Mucosa of rectum (tissue), 2 donors: Measurements from ENCODE around the gene PHKA1.
"Not testable (repeated sequence)": the region's sequence is repeated elsewhere in the genome, so short reads cannot be mapped to it uniquely, and the experiment has no call there.

Source experiments
- H3K27ac ChIP-seq, 2 donors: one replicate each; pipeline ENCODE4 v1.7.0; 2013; ENCODE audit warnings: inconsistent platforms in 2 of 2, low read depth in 2 of 2, low read length in 2 of 2
- H3K27me3 ChIP-seq, 2 donors: one replicate each; pipeline ENCODE4 v1.7.0; 2013; ENCODE audit warnings: low read length in 2 of 2; ENCODE audit not compliant: control insufficient read depth in 2 of 2, insufficient read depth in 2 of 2
- H3K36me3 ChIP-seq, 2 donors: one replicate each; pipeline ENCODE4 v1.7.0; 2013; ENCODE audit warnings: low read length in 2 of 2; ENCODE audit not compliant: control insufficient read depth in 2 of 2, insufficient read depth in 2 of 2
- H3K4me1 ChIP-seq, 2 donors: one replicate each; pipeline ENCODE4 v1.7.0; 2013; ENCODE audit warnings: low read length in 2 of 2, mild to moderate bottlenecking in 1 of 2; ENCODE audit not compliant: control insufficient read depth in 2 of 2, insufficient read depth in 2 of 2
- H3K4me3 ChIP-seq, 2 donors: one replicate each; pipeline ENCODE4 v1.7.0; 2013; ENCODE audit warnings: low read length in 2 of 2
- H3K9ac ChIP-seq, 2 donors: one replicate each; pipeline ENCODE4 v1.7.0; 2013; ENCODE audit warnings: low read length in 2 of 2, low read depth in 1 of 2, mild to moderate bottlenecking in 1 of 2
- H3K9me3 ChIP-seq, 2 donors: one replicate each; pipeline ENCODE4 v1.7.0; 2013; ENCODE audit warnings: low read length in 2 of 2; ENCODE audit not compliant: control insufficient read depth in 2 of 2
- donor health status: healthy.
- donor health status: Normal muscosa, but diverticular disease.

PHKA1 gene

GRCh38 chrX:72713599-72714477 lies at the start of gene PHKA1:
Gene PHKA1, minus strand, starts transcription at chrX:72714306. Its CDS starts 426 bp downstream, at chrX:72713880.
- H3K36me3 ChIP-seq, H3K27me3 ChIP-seq, H3K9me3 ChIP-seq, H3K4me1 ChIP-seq: not testable (repeated sequence)
- Histone ChIP-seq H3K4me3 (peak within 1 kb of the TSS; percentile 61 to 71), H3K27ac (peak within 1 kb of the TSS; percentile 38 to 40), H3K9ac (peak within 1 kb of the TSS; percentile 24 to 53)

- H3K27me3 ChIP-seq, H3K27ac ChIP-seq, H3K4me1 ChIP-seq, H3K9me3 ChIP-seq, H3K4me3 ChIP-seq, H3K9ac ChIP-seq, H3K36me3 ChIP-seq: not testable (repeated sequence)
Observed at GRCh38 chrX:72760454-72760853, 46.3 kb upstream of the PHKA1 start.

GRCh38 chrX:72748545-72748944 lies 34.4 kb upstream of the PHKA1 start:
- H3K9me3 ChIP-seq, H3K27me3 ChIP-seq, H3K27ac ChIP-seq, H3K9ac ChIP-seq, H3K4me1 ChIP-seq, H3K36me3 ChIP-seq, H3K4me3 ChIP-seq: not testable (repeated sequence)

GRCh38 chrX:72745546-72745945 lies 31.4 kb upstream of the PHKA1 start:
- H3K27me3 ChIP-seq, H3K27ac ChIP-seq, H3K9ac ChIP-seq, H3K4me1 ChIP-seq, H3K9me3 ChIP-seq, H3K4me3 ChIP-seq, H3K36me3 ChIP-seq: not testable (repeated sequence)

- Histone ChIP-seq H3K36me3 (no peaks in the 10 kb centered on the region), H3K4me3 (no peak overlapping the region), H3K27me3 (no peaks in the 10 kb centered on the region), H3K27ac (no peak overlapping the region), H3K4me1 (no peaks in the 10 kb centered on the region), H3K9ac (no peak overlapping the region), H3K9me3 (no peaks in the 10 kb centered on the region)
Observed at GRCh38 chrX:72735561-72735960, 21.5 kb upstream of the PHKA1 start.

- H3K36me3 ChIP-seq, H3K27me3 ChIP-seq, H3K4me3 ChIP-seq, H3K27ac ChIP-seq, H3K4me1 ChIP-seq, H3K9me3 ChIP-seq, H3K9ac ChIP-seq: not testable (repeated sequence)
Observed at GRCh38 chrX:72733636-72734035, 19.5 kb upstream of the PHKA1 start.

- Histone ChIP-seq H3K9ac (no peak overlapping the region), H3K9me3 (no peaks in the 10 kb centered on the region), H3K27me3 (no peaks in the 10 kb centered on the region), H3K36me3 (no peaks in the 10 kb centered on the region), H3K27ac (no peak overlapping the region), H3K4me3 (no peak overlapping the region), H3K4me1 (no peaks in the 10 kb centered on the region)
Observed at GRCh38 chrX:72727846-72728245, 13.7 kb upstream of the PHKA1 start.

GRCh38 chrX:72716766-72717165 lies 2.7 kb upstream of the PHKA1 start:
- Histone ChIP-seq H3K27ac (no peak overlapping the region), H3K36me3 (no peaks in the 10 kb centered on the region), H3K9me3 (no peaks in the 10 kb centered on the region), H3K4me1 (no peaks in the 10 kb centered on the region), H3K9ac (no peak overlapping the region), H3K27me3 (no peaks in the 10 kb centered on the region), H3K4me3 (no peak overlapping the region)

GRCh38 chrX:72715546-72715945 lies 1.4 kb upstream of the PHKA1 start:
- no peaks in the 10 kb centered on the region for H3K36me3 ChIP-seq
- H3K4me3 ChIP-seq = no peak overlapping the region
- H3K9me3 ChIP-seq = no peaks in the 10 kb centered on the region
- no peaks in the 10 kb centered on the region for H3K27me3 ChIP-seq
- H3K9ac ChIP-seq = no peak overlapping the region
- H3K4me1 ChIP-seq = no peaks in the 10 kb centered on the region
- no peak overlapping the region for H3K27ac ChIP-seq

GRCh38 chrX:72714478-72714916 lies 391 bp upstream of the PHKA1 start:
- Histone ChIP-seq H3K4me1 (no peaks in the 10 kb centered on the region), H3K27ac (peak overlapping the region; percentile 38 to 40), H3K9me3 (no peaks in the 10 kb centered on the region), H3K36me3 (no peaks in the 10 kb centered on the region), H3K9ac (peak overlapping the region; percentile 14 to 16), H3K27me3 (no peaks in the 10 kb centered on the region), H3K4me3 (peak overlapping the region; percentile 61 to 71)
